Measurements from ENCODE around the gene BFAR. TPM values are rescaled to one million over a fixed set of nuclear protein-coding genes. Genes with fewer than 3 reads are reported as not detected.
"Not testable (repeated sequence)": the region's sequence is repeated elsewhere in the genome, so short reads cannot be mapped to it uniquely, and the experiment has no call there.

The BFAR gene
- total and polyA plus RNA-seq, 4 donors = 48.4 to 74.2 (median 67.6) TPM

DNA sequence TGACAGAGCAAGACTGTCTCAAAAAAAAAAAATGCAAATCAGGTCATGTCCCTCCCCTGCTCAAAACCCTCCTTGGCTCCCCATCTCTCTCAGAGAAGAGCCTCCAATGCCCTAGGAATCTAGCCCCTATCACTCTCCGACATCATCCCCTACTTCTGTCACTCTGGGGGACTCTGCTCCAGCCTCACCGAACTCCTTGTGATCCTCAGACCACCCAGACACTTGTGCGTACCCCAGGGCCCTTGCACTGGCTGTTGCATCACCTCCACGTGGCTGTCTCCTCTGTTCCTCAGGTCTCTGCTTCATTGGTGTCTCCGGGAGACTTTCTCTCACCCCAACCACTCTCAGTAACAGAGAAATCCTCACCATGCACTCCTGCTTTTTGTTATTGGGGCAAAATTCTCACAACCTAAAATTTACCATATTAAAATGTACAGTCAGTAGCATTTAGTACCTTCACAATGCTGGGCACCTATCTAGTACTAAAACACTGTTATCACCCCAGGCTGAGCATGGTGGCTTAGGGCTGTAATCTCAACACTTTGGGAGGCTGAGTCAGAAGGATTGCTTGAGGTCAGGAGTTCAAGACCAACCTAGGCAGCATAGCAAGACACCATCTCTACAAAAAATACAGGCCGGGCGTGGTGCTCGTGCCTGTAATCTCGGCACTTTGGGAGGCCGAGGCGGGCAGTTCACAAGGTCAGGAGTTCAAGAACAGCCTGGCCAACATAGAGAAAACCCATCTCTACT, 46.2 kb downstream of the BFAR start:
- 81 to 88% methylated on average over 11 of the region's 11 CpGs for WGBS, 2 donors
- Histone ChIP-seq H3K4me3 (no peak overlapping the region), H3K36me3 (ENCODE audit: control insufficient read depth in 4 of 4, insufficient read depth in 4 of 4, low read length in 4 of 4) (no peaks in the 10 kb centered on the region), H3K9me3 (ENCODE audit: control insufficient read depth in 4 of 4, insufficient read depth in 3 of 4, low read length in 3 of 4) (no peaks in the 10 kb centered on the region), H3K27me3 (ENCODE audit: control insufficient read depth in 3 of 3, insufficient read depth in 3 of 3, low read length in 2 of 3) (no peaks in the 10 kb centered on the region), H3K4me1 (ENCODE audit: control insufficient read depth in 5 of 5, insufficient read depth in 5 of 5, low read length in 5 of 5) (no peaks in the 10 kb centered on the region), H3K27ac (ENCODE audit: low read depth in 1 of 2, low read length in 1 of 2) (no peak overlapping the region), H3K9ac (ENCODE audit: insufficient read depth in 1 of 2, low read length in 2 of 2) (no peak overlapping the region)
- no peak for DNase-seq
- no peak for TF ChIP-seq CTCF (IDR thresholded peaks at IDR 0.05; ENCODE audit: control extremely low read depth, extremely low read depth)
- no peak for ATAC-seq (ENCODE audit: insufficient read depth, low FRiP score)

DNA sequence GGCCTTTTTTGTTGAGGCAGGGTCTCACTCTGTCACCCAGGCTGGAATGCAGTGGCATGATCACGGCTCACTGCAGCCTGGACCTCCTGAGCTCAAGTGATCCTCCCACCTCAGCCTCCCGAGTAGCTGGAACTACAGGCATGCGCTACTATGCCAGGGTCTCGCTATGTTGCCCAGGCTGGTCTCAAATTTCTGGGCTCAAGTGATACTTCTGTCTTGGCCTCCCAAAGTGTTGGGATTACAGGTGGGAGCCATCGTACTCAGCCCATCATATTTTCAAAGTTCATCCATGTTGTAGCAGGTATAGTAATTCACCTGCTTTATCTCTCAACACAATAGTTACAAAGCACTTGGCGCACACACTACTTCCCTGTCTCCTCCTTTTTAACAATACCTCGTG, 47.6 kb downstream of the BFAR start:
- H3K9ac ChIP-seq (ENCODE audit: insufficient read depth in 1 of 2, low read length in 2 of 2); H3K27me3 ChIP-seq (ENCODE audit: control insufficient read depth in 3 of 3, insufficient read depth in 3 of 3, low read length in 2 of 3); H3K4me1 ChIP-seq (ENCODE audit: control insufficient read depth in 5 of 5, insufficient read depth in 5 of 5, low read length in 5 of 5); DNase-seq; H3K4me3 ChIP-seq; H3K9me3 ChIP-seq (ENCODE audit: control insufficient read depth in 4 of 4, insufficient read depth in 3 of 4, low read length in 3 of 4); H3K27ac ChIP-seq (ENCODE audit: low read depth in 1 of 2, low read length in 1 of 2); H3K36me3 ChIP-seq (ENCODE audit: control insufficient read depth in 4 of 4, insufficient read depth in 4 of 4, low read length in 4 of 4); ATAC-seq (ENCODE audit: insufficient read depth, low FRiP score): not testable (repeated sequence)
- 87 to 91% methylated on average over 7 of the region's 7 CpGs for WGBS, 2 donors

DNA sequence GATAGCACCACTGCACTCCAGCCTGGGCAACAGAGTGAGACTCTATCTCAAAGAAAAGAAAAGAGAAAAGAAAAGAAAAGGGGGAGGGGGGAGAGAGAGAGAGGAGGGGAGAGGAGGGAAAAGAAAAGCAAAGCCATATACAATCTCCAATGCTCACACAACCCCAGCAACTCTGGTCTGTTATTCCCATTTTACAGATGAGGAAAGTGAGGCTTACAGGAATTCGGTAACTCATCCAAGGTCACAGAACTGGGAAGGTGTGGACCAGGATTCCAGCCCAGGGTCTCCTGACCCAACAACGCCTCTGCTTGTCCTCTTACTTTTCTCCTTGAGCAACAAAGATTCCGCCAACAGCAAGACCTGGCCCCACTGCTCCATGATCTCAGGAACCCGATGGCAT, 48.4 kb downstream of the BFAR start:
- no peak overlapping the region for H3K27ac ChIP-seq (ENCODE audit: low read depth in 1 of 2, low read length in 1 of 2)
- no peak overlapping the region for H3K4me3 ChIP-seq
- no peak overlapping the region for H3K9ac ChIP-seq (ENCODE audit: insufficient read depth in 1 of 2, low read length in 2 of 2)
- H3K36me3 ChIP-seq (ENCODE audit: control insufficient read depth in 4 of 4, insufficient read depth in 4 of 4, low read length in 4 of 4) = no peaks in the 10 kb centered on the region
- no peaks in the 10 kb centered on the region for H3K27me3 ChIP-seq (ENCODE audit: control insufficient read depth in 3 of 3, insufficient read depth in 3 of 3, low read length in 2 of 3)
- ATAC-seq (ENCODE audit: insufficient read depth, low FRiP score) (no peak), DNase-seq (no peak)
- 94 to 98% methylated on average over 4 of the region's 4 CpGs for WGBS, 2 donors
- no peaks in the 10 kb centered on the region for H3K9me3 ChIP-seq (ENCODE audit: control insufficient read depth in 4 of 4, insufficient read depth in 3 of 4, low read length in 3 of 4)
- H3K4me1 ChIP-seq (ENCODE audit: control insufficient read depth in 5 of 5, insufficient read depth in 5 of 5, low read length in 5 of 5) = no peaks in the 10 kb centered on the region
- TF ChIP-seq CTCF (IDR thresholded peaks at IDR 0.05; ENCODE audit: control extremely low read depth, extremely low read depth) = no peak

DNA sequence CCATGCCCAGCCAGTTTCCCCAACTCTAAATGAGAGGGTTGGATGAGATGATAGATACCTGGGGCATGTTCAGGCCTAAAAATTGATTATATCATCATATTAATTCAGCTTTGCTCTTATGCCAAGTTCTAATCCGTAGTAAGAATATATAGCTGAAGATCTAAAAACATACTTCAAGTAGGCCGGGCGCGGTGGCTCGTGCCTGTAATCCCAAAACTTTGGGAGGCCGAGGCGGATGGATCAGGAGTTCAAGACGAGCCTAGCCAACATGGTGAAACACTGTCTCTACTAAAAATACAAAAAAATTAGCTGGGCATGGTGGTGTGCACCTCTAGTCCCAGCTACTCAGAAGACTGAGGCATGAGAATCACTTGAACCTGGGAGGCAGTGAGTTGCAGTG, 49.4 kb downstream of the BFAR start:
- TF ChIP-seq CTCF (IDR thresholded peaks at IDR 0.05; ENCODE audit: control extremely low read depth, extremely low read depth) = no peak
- no peaks in the 10 kb centered on the region for H3K4me1 ChIP-seq (ENCODE audit: control insufficient read depth in 5 of 5, insufficient read depth in 5 of 5, low read length in 5 of 5)
- H3K27me3 ChIP-seq (ENCODE audit: control insufficient read depth in 3 of 3, insufficient read depth in 3 of 3, low read length in 2 of 3) = no peaks in the 10 kb centered on the region
- no peak for ATAC-seq (ENCODE audit: insufficient read depth, low FRiP score)
- no peaks in the 10 kb centered on the region for H3K36me3 ChIP-seq (ENCODE audit: control insufficient read depth in 4 of 4, insufficient read depth in 4 of 4, low read length in 4 of 4)
- no peak overlapping the region for H3K9ac ChIP-seq (ENCODE audit: insufficient read depth in 1 of 2, low read length in 2 of 2)
- no peak overlapping the region for H3K4me3 ChIP-seq
- no peak overlapping the region for H3K27ac ChIP-seq (ENCODE audit: low read depth in 1 of 2, low read length in 1 of 2)
- 96 to 98% methylated on average over 8 of the region's 8 CpGs for WGBS, 2 donors
- DNase-seq = no peak
- H3K9me3 ChIP-seq (ENCODE audit: control insufficient read depth in 4 of 4, insufficient read depth in 3 of 4, low read length in 3 of 4) = no peaks in the 10 kb centered on the region

- ATAC-seq (ENCODE audit: insufficient read depth, low FRiP score) = not testable (repeated sequence)
- 72 to 85% methylated on average over 15 of the region's 15 CpGs for WGBS, 2 donors
Observed at GRCh38 chr16:14685870-14686793, 53.4 kb downstream of the BFAR start.

GRCh38 chr16:14694129-14694528, 61.4 kb downstream of the BFAR start, which contains the start of gene PLA2G10:
TSS of gene PLA2G10 (minus strand) at chr16:14694308. CDS start at chr16:14694229, 79 bp downstream.
- WGBS, 2 donors = no CpG with 5 or more reads among the region's 28 CpGs
- not testable (repeated sequence) for ATAC-seq (ENCODE audit: insufficient read depth, low FRiP score)

More at GRCh38 chr16:14685870-14686793, 53.4 kb downstream of the BFAR start:
- H3K4me1 ChIP-seq (ENCODE audit: control insufficient read depth in 5 of 5, insufficient read depth in 5 of 5, low read length in 5 of 5); H3K9me3 ChIP-seq (ENCODE audit: control insufficient read depth in 4 of 4, insufficient read depth in 3 of 4, low read length in 3 of 4); H3K27me3 ChIP-seq (ENCODE audit: control insufficient read depth in 3 of 3, insufficient read depth in 3 of 3, low read length in 2 of 3); H3K9ac ChIP-seq (ENCODE audit: insufficient read depth in 1 of 2, low read length in 2 of 2); H3K27ac ChIP-seq (ENCODE audit: low read depth in 1 of 2, low read length in 1 of 2); H3K4me3 ChIP-seq; DNase-seq; H3K36me3 ChIP-seq (ENCODE audit: control insufficient read depth in 4 of 4, insufficient read depth in 4 of 4, low read length in 4 of 4): not testable (repeated sequence)

More at GRCh38 chr16:14694129-14694528, 61.4 kb downstream of the BFAR start, which contains the start of gene PLA2G10:
- H3K36me3 ChIP-seq (ENCODE audit: control insufficient read depth in 4 of 4, insufficient read depth in 4 of 4, low read length in 4 of 4); H3K9me3 ChIP-seq (ENCODE audit: control insufficient read depth in 4 of 4, insufficient read depth in 3 of 4, low read length in 3 of 4); DNase-seq; H3K4me1 ChIP-seq (ENCODE audit: control insufficient read depth in 5 of 5, insufficient read depth in 5 of 5, low read length in 5 of 5); H3K27ac ChIP-seq (ENCODE audit: low read depth in 1 of 2, low read length in 1 of 2); H3K4me3 ChIP-seq; H3K27me3 ChIP-seq (ENCODE audit: control insufficient read depth in 3 of 3, insufficient read depth in 3 of 3, low read length in 2 of 3); H3K9ac ChIP-seq (ENCODE audit: insufficient read depth in 1 of 2, low read length in 2 of 2): not testable (repeated sequence)
